ENCODE data around the gene CAMSAP1.

The CAMSAP1 gene

GRCh38 chr9:135771401-135772051 is 135.8 kb downstream of the CAMSAP1 start:
- no peak for DNase-seq

GRCh38 chr9:135770771-135771170 is 136.6 kb downstream of the CAMSAP1 start:
- DNase-seq: no peak

- no peak for DNase-seq
Measured at GRCh38 chr9:135770203-135770535, 137.2 kb downstream of the CAMSAP1 start.

- DNase-seq: no peak
Measured at GRCh38 chr9:135769489-135770202, 137.7 kb downstream of the CAMSAP1 start.

GRCh38 chr9:135768516-135769218 is 138.7 kb downstream of the CAMSAP1 start:
- DNase-seq: no peak

GRCh38 chr9:135766707-135767106 is 140.6 kb downstream of the CAMSAP1 start:
- DNase-seq: no peak

GRCh38 chr9:135766251-135766650 is 141.1 kb downstream of the CAMSAP1 start:
- no peak for DNase-seq

- no peak for DNase-seq
Measured at GRCh38 chr9:135765416-135765815, 141.9 kb downstream of the CAMSAP1 start.

- no peak for DNase-seq
Measured at GRCh38 chr9:135764731-135765130, 142.6 kb downstream of the CAMSAP1 start.

GRCh38 chr9:135763716-135764446 is 143.5 kb downstream of the CAMSAP1 start:
- no peak for DNase-seq

GRCh38 chr9:135762921-135763320 is 144.4 kb downstream of the CAMSAP1 start:
- no peak for DNase-seq

- DNase-seq: no peak
Measured at GRCh38 chr9:135761845-135762168, 145.5 kb downstream of the CAMSAP1 start.

GRCh38 chr9:135761150-135761844 is 146.0 kb downstream of the CAMSAP1 start:
- no peak for DNase-seq

- no peak for DNase-seq
Measured at GRCh38 chr9:135760465-135760864, 146.9 kb downstream of the CAMSAP1 start.

GRCh38 chr9:135759676-135760300 is 147.6 kb downstream of the CAMSAP1 start:
- no peak for DNase-seq

GRCh38 chr9:135758870-135759269 is 148.5 kb downstream of the CAMSAP1 start:
- no peak for DNase-seq
